GM21737 (cell line): ENCODE data around the gene ZMYND10.
"Not testable (repeated sequence)": the region's sequence is repeated elsewhere in the genome, so short reads cannot be mapped to it uniquely, and the experiment has no call there.

ENCODE experiments used
- ATAC-seq: cut with Tn5 transposase; IDR thresholded peaks from one replicate; pipeline ENCODE4 v1.9.1; 2021; ENCODE audit warnings: mild to moderate bottlenecking, moderate library complexity; ENCODE audit not compliant: unreplicated experiment

Gene ZMYND10

GRCh38 chr3:50312041-50312440, 33.5 kb downstream of the ZMYND10 start:
- not testable (repeated sequence) for ATAC-seq

GRCh38 chr3:50304601-50305000, 40.9 kb downstream of the ZMYND10 start:
- ATAC-seq = no peak

- ATAC-seq = no peak
These were observed 42.3 kb downstream of the ZMYND10 start, which contains the start of gene HYAL1 for GRCh38 chr3:50303013-50303815. HYAL1 (minus strand) TSS chr3:50303574; CDS start chr3:50302956, 618 bp downstream.

- ATAC-seq = no peak
These were observed 43.2 kb downstream of the ZMYND10 start for GRCh38 chr3:50302095-50303012.

GRCh38 chr3:50300681-50301254, 44.8 kb downstream of the ZMYND10 start:
- no peak for ATAC-seq

- no peak for ATAC-seq
These were observed 45.4 kb downstream of the ZMYND10 start for GRCh38 chr3:50299929-50300680.

- ATAC-seq = no peak
These were observed 45.9 kb downstream of the ZMYND10 start for GRCh38 chr3:50299638-50299928.

- peak; percentile 81 for ATAC-seq
These were observed 46.5 kb downstream of the ZMYND10 start, which contains the start of the genes HYAL3 and NAA80 for GRCh38 chr3:50298836-50299637. HYAL3 (minus strand) TSS chr3:50299405; CDS start chr3:50295602, 3,803 bp downstream. NAA80 (minus strand) TSS chr3:50299405; CDS start chr3:50297463, 1,942 bp downstream.

- ATAC-seq = no peak
These were observed 47.4 kb downstream of the ZMYND10 start for GRCh38 chr3:50297896-50298725.

GRCh38 chr3:50297384-50297775, 48.2 kb downstream of the ZMYND10 start:
- no peak for ATAC-seq

- ATAC-seq = no peak
These were observed 48.7 kb downstream of the ZMYND10 start for GRCh38 chr3:50296721-50297383.

GRCh38 chr3:50295553-50296431, 49.7 kb downstream of the ZMYND10 start:
- no peak for ATAC-seq

- ATAC-seq = no peak
These were observed 50.8 kb downstream of the ZMYND10 start for GRCh38 chr3:50294492-50295403.

GRCh38 chr3:50294089-50294488, 51.4 kb downstream of the ZMYND10 start:
- ATAC-seq = no peak

GRCh38 chr3:50293079-50293801, 52.3 kb downstream of the ZMYND10 start:
- no peak for ATAC-seq
